GM21737 (cell line): ENCODE results near the gene ABCF2.

Experiments
- ATAC-seq: cut with Tn5 transposase; IDR thresholded peaks from one replicate; pipeline ENCODE4 v1.9.1; 2021; ENCODE audit warnings: mild to moderate bottlenecking, moderate library complexity; ENCODE audit not compliant: unreplicated experiment

ABCF2 gene

GRCh38 chr7:151175047-151175792 is 51.8 kb downstream of the ABCF2 start:
- no peak for ATAC-seq

- ATAC-seq, result no peak
These were observed 52.6 kb downstream of the ABCF2 start for GRCh38 chr7:151174246-151175046.

GRCh38 chr7:151173386-151174245 is 53.4 kb downstream of the ABCF2 start:
- ATAC-seq, result no peak

- ATAC-seq, result peak; percentile 76
These were observed 54.5 kb downstream of the ABCF2 start for GRCh38 chr7:151172273-151173141.

- no peak for ATAC-seq
These were observed 58.2 kb downstream of the ABCF2 start for GRCh38 chr7:151168787-151169162.

- no peak for ATAC-seq
These were observed 58.8 kb downstream of the ABCF2 start for GRCh38 chr7:151168003-151168786.

GRCh38 chr7:151167197-151167961 is 59.6 kb downstream of the ABCF2 start, which contains the start of gene GBX1:
GBX1 (minus strand) TSS chr7:151167694; CDS start chr7:151167548, 146 bp downstream.
- ATAC-seq, result no peak

GRCh38 chr7:151166629-151167196 is 60.3 kb downstream of the ABCF2 start:
- ATAC-seq, result no peak
